T-helper 2 cell treated with Interferon-gamma antibody and Interleukin-4, amounts not matched to agents 5 μg/mL and 100 μg/mL, for 36 hours (primary cell): ENCODE data around the gene PLCH1.

Source experiments
- DNase-seq: peaks from one replicate; pipeline ENCODE4 v3.0.0; 2021; ENCODE audit warnings: low spot score
- H3K27ac Mint-ChIP-seq: one replicate; pipeline ENCODE4 v1.8.0; 2021; ENCODE audit warnings: mild to moderate bottlenecking, mixed read lengths
- H3K27me3 Mint-ChIP-seq: one replicate; pipeline ENCODE4 v1.8.0; 2021; ENCODE audit warnings: low read depth, mixed read lengths
- H3K36me3 Mint-ChIP-seq: one replicate; pipeline ENCODE4 v1.8.0; 2021; ENCODE audit warnings: low read depth, mixed read lengths
- H3K4me1 Mint-ChIP-seq: one replicate; pipeline ENCODE4 v1.8.0; 2021; ENCODE audit warnings: low read depth, mixed read lengths
- H3K4me3 Mint-ChIP-seq: one replicate; pipeline ENCODE4 v1.8.0; 2022; ENCODE audit warnings: mild to moderate bottlenecking, moderate library complexity, mixed read lengths
- H3K9me3 Mint-ChIP-seq: one replicate; pipeline ENCODE4 v1.8.0; 2021; ENCODE audit warnings: mixed read lengths

Gene PLCH1

GRCh38 chr3:155737844-155738460 is 6.9 kb downstream of the PLCH1 start:
- Mint-ChIP-seq H3K4me1 (peaks cover 4% of the 10 kb centered on the region), H3K27ac (no peak overlapping the region), H3K9me3 (no peaks in the 10 kb centered on the region), H3K27me3 (peaks cover 44% of the 10 kb centered on the region), H3K36me3 (no peaks in the 10 kb centered on the region), H3K4me3 (no peak overlapping the region)
- DNase-seq = no peak

- H3K4me3 Mint-ChIP-seq = no peak overlapping the region
- no peaks in the 10 kb centered on the region for H3K36me3 Mint-ChIP-seq
- H3K9me3 Mint-ChIP-seq = no peaks in the 10 kb centered on the region
- DNase-seq = no peak
- H3K27ac Mint-ChIP-seq = no peak overlapping the region
- H3K27me3 Mint-ChIP-seq = peaks cover 35% of the 10 kb centered on the region
- peaks cover 4% of the 10 kb centered on the region for H3K4me1 Mint-ChIP-seq
These were observed 8.5 kb downstream of the PLCH1 start for GRCh38 chr3:155736381-155736780.

GRCh38 chr3:155730843-155731242 is 14.0 kb downstream of the PLCH1 start:
- no peak overlapping the region for H3K27ac Mint-ChIP-seq
- H3K4me1 Mint-ChIP-seq = no peaks in the 10 kb centered on the region
- no peak overlapping the region for H3K4me3 Mint-ChIP-seq
- no peaks in the 10 kb centered on the region for H3K9me3 Mint-ChIP-seq
- DNase-seq = no peak
- peaks cover 7% of the 10 kb centered on the region for H3K27me3 Mint-ChIP-seq
- H3K36me3 Mint-ChIP-seq = no peaks in the 10 kb centered on the region

- no peak for DNase-seq
- peaks cover 9% of the 10 kb centered on the region for H3K27me3 Mint-ChIP-seq
- H3K36me3 Mint-ChIP-seq = no peaks in the 10 kb centered on the region
- no peaks in the 10 kb centered on the region for H3K9me3 Mint-ChIP-seq
- H3K4me3 Mint-ChIP-seq = no peak overlapping the region
- no peaks in the 10 kb centered on the region for H3K4me1 Mint-ChIP-seq
- no peak overlapping the region for H3K27ac Mint-ChIP-seq
These were observed 17.0 kb downstream of the PLCH1 start for GRCh38 chr3:155727836-155728235.

GRCh38 chr3:155714295-155714718 is 30.6 kb downstream of the PLCH1 start:
- Mint-ChIP-seq H3K27me3 (peaks cover 2% of the 10 kb centered on the region), H3K9me3 (no peaks in the 10 kb centered on the region), H3K4me1 (no peaks in the 10 kb centered on the region), H3K27ac (no peak overlapping the region), H3K4me3 (no peak overlapping the region), H3K36me3 (no peaks in the 10 kb centered on the region)
- DNase-seq = no peak

- Mint-ChIP-seq H3K4me1 (no peaks in the 10 kb centered on the region), H3K4me3 (no peak overlapping the region), H3K27me3 (peaks cover 2% of the 10 kb centered on the region), H3K9me3 (no peaks in the 10 kb centered on the region), H3K27ac (no peak overlapping the region), H3K36me3 (no peaks in the 10 kb centered on the region)
- no peak for DNase-seq
These were observed 32.9 kb downstream of the PLCH1 start for GRCh38 chr3:155712008-155712407.

- Mint-ChIP-seq H3K36me3 (no peaks in the 10 kb centered on the region), H3K4me3 (no peak overlapping the region), H3K27me3 (peaks cover 8% of the 10 kb centered on the region), H3K27ac (no peak overlapping the region), H3K9me3 (no peaks in the 10 kb centered on the region), H3K4me1 (no peaks in the 10 kb centered on the region)
- no peak for DNase-seq
These were observed 39.9 kb downstream of the PLCH1 start for GRCh38 chr3:155704771-155705559.

- Mint-ChIP-seq H3K9me3 (no peaks in the 10 kb centered on the region), H3K27ac (no peak overlapping the region), H3K4me1 (no peaks in the 10 kb centered on the region), H3K4me3 (no peak overlapping the region), H3K36me3 (no peaks in the 10 kb centered on the region), H3K27me3 (peaks cover 8% of the 10 kb centered on the region)
- no peak for DNase-seq
These were observed 40.8 kb downstream of the PLCH1 start for GRCh38 chr3:155704061-155704460.

- Mint-ChIP-seq H3K27ac (no peak overlapping the region), H3K4me3 (no peak overlapping the region), H3K9me3 (no peaks in the 10 kb centered on the region), H3K4me1 (no peaks in the 10 kb centered on the region), H3K27me3 (peaks cover 8% of the 10 kb centered on the region), H3K36me3 (no peaks in the 10 kb centered on the region)
- DNase-seq = no peak
These were observed 41.9 kb downstream of the PLCH1 start for GRCh38 chr3:155702745-155703591.

- no peaks in the 10 kb centered on the region for H3K36me3 Mint-ChIP-seq
- no peaks in the 10 kb centered on the region for H3K9me3 Mint-ChIP-seq
These were observed 42.9 kb downstream of the PLCH1 start for GRCh38 chr3:155701882-155702465.

GRCh38 chr3:155697542-155697941 is 47.3 kb downstream of the PLCH1 start:
- no peak for DNase-seq
- Mint-ChIP-seq H3K27ac (no peak overlapping the region), H3K4me3 (no peak overlapping the region), H3K36me3 (no peaks in the 10 kb centered on the region), H3K9me3 (no peaks in the 10 kb centered on the region), H3K27me3 (peaks cover 11% of the 10 kb centered on the region), H3K4me1 (no peaks in the 10 kb centered on the region)

More at GRCh38 chr3:155701882-155702465, 42.9 kb downstream of the PLCH1 start:
- Mint-ChIP-seq H3K4me3 (no peak overlapping the region), H3K27ac (no peak overlapping the region), H3K4me1 (no peaks in the 10 kb centered on the region), H3K27me3 (peaks cover 8% of the 10 kb centered on the region)
- DNase-seq = no peak

GRCh38 chr3:155690921-155691320 is 54.0 kb downstream of the PLCH1 start:
- H3K4me1 Mint-ChIP-seq = no peaks in the 10 kb centered on the region
- no peaks in the 10 kb centered on the region for H3K9me3 Mint-ChIP-seq
- H3K27ac Mint-ChIP-seq = no peak overlapping the region
- DNase-seq = no peak
- H3K4me3 Mint-ChIP-seq = no peak overlapping the region
- H3K27me3 Mint-ChIP-seq = peaks cover 19% of the 10 kb centered on the region
- no peaks in the 10 kb centered on the region for H3K36me3 Mint-ChIP-seq

GRCh38 chr3:155688481-155688880 is 56.4 kb downstream of the PLCH1 start:
- no peak overlapping the region for H3K4me3 Mint-ChIP-seq

GRCh38 chr3:155683344-155683720 is 61.5 kb downstream of the PLCH1 start:
- Mint-ChIP-seq H3K9me3 (no peaks in the 10 kb centered on the region), H3K4me1 (no peaks in the 10 kb centered on the region), H3K36me3 (no peaks in the 10 kb centered on the region), H3K27ac (no peak overlapping the region), H3K27me3 (peaks cover 23% of the 10 kb centered on the region), H3K4me3 (no peak overlapping the region)
- no peak for DNase-seq

More at GRCh38 chr3:155688481-155688880, 56.4 kb downstream of the PLCH1 start:
- Mint-ChIP-seq H3K27ac (no peak overlapping the region), H3K36me3 (no peaks in the 10 kb centered on the region), H3K9me3 (no peaks in the 10 kb centered on the region), H3K27me3 (peaks cover 13% of the 10 kb centered on the region), H3K4me1 (no peaks in the 10 kb centered on the region)
- DNase-seq = no peak
